OCI-LY7 (cell line): Measurements from ENCODE around the gene CYP24A1.

ENCODE experiments used
- EZH2phosphoT487 ChIP-seq: fragments of 200-600 bp; sonication (generic); IDR thresholded peaks from 2 replicates; pipeline ENCODE4 v1.6.1; 2018; ENCODE audit warnings: low read depth, borderline replicate concordance, mild to moderate bottlenecking, mixed run types, antibody characterized with exemption, low read length, moderate library complexity, mixed read lengths
- TF ChIP-seq, protein P1 (sequence below): fragments of 200-600 bp; sonication (generic); conservative IDR thresholded peaks from 2 replicates; pipeline ENCODE4 v1.5.1; 2014; ENCODE audit warnings: mild to moderate bottlenecking, antibody characterized with exemption, low read length, moderate library complexity, mixed read lengths

DNA sequence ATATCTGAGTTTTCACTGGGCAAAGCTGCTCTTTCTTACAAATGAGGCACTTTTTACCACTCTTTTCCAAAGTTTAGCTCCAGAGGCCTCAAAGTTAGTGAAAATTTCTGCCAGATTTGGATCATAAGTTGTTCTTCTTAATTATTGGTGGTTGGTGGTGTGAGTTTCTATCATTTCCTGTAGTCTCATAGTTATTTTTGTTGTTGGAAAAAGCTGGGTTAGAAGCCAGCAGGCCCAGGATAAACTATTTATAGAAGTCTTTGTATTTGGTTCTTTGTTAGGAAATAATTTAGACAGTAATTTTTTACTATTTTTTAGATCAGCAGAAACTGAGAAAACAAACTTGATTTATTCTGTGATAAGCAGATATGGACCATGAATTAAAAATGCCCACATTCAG is 44.7 kb upstream of the CYP24A1 start:
- TF ChIP-seq, protein P1, sequence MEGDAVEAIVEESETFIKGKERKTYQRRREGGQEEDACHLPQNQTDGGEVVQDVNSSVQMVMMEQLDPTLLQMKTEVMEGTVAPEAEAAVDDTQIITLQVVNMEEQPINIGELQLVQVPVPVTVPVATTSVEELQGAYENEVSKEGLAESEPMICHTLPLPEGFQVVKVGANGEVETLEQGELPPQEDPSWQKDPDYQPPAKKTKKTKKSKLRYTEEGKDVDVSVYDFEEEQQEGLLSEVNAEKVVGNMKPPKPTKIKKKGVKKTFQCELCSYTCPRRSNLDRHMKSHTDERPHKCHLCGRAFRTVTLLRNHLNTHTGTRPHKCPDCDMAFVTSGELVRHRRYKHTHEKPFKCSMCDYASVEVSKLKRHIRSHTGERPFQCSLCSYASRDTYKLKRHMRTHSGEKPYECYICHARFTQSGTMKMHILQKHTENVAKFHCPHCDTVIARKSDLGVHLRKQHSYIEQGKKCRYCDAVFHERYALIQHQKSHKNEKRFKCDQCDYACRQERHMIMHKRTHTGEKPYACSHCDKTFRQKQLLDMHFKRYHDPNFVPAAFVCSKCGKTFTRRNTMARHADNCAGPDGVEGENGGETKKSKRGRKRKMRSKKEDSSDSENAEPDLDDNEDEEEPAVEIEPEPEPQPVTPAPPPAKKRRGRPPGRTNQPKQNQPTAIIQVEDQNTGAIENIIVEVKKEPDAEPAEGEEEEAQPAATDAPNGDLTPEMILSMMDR: no peak
- no peak for TF ChIP-seq EZH2phosphoT487
